ENCODE measurements around the gene LLGL2. TPM values are rescaled to one million over a fixed set of nuclear protein-coding genes. Genes with fewer than 3 reads are reported as not detected.
A peak's percentile ranks its signal among the peaks of the same experiment; 100 is the strongest.
"Not testable (repeated sequence)": the region's sequence is repeated elsewhere in the genome, so short reads cannot be mapped to it uniquely, and the experiment has no call there.

The LLGL2 gene
- total and polyA plus RNA-seq, 8 donors, result 72.3 to 565 (median 174) TPM

DNA sequence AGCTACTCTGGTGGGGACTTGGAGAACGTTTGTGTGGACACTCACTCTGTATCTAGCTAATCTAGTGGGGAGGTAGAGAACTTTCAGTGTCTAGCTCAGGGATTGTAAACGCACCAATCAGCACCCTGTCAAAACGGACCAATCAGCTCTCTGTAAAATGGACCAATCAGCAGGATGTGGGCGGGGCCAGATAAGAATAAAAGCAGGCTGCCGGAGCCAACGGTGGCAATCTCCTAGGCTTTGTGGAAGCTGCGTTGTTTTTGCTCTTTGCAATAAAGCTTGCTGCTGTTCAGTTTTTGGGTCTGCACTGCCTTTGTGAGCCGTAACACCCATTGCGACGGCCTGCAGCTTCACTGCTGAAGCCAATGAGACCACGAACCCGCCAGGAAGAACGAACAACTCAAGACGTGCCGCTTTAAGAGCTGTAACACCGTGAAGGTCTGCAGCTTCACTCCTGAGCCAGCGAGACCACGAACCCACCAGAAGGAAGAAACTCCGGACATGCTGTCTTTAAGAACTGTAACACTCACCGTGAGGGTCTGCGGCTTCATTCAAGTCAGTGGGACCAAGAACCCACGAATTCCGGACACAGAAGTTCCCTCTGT, 55.7 kb downstream of the LLGL2 start:
- TF ChIP-seq POLR2AphosphoS5 (IDR thresholded peaks at IDR 0.05), result peak in 1 of 3 donors; percentile 9
- H3K36me3 ChIP-seq, H3K27ac ChIP-seq, H3K9me3 ChIP-seq, H3K4me3 ChIP-seq, H3K27me3 ChIP-seq: not testable (repeated sequence)
- WGBS, 5 donors, result 75 to 86% (median 82%) methylated on average over 23 of the region's 23 CpGs
- intact Hi-C loops (cut with DNase I; ENCODE audit: low total_unique reads), result loop anchor here (10.0 kb wide), 1 partner anchor 46 kb away; no protein-coding TSS in a partner anchor
- peaks cover 0 to 14% (median 4%) of the 10 kb centered on the region in 4 donors for H3K4me1 ChIP-seq
- DNase-seq, result peak in 1 of 2 donors; percentile 3

DNA sequence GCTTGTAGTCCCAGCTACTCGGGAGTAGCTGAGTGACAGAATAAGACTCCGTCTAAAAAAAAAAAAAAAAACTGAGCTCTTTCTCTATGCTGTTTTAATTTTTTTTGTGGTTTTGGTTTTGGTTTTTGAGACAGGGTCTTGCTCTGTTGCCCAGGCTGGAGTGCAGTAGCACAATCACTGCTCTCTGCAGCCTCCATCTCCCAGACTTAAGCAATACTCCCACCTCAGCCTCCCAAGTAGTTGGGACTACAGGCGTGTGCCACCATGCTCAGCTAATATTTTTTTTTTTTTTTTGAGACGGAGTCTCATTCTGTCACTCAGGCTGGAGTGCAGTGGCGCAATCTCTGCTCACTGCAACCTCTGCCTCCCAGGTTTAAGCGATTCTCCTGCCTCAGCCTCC, 57.7 kb downstream of the LLGL2 start:
- H3K4me1 ChIP-seq, result peaks cover 11 to 24% (median 17%) of the 10 kb centered on the region in 4 donors
- not testable (repeated sequence) for H3K27me3 ChIP-seq, H3K27ac ChIP-seq, H3K36me3 ChIP-seq, H3K4me3 ChIP-seq, H3K9me3 ChIP-seq, DNase-seq
- whole genome bisulfite sequencing, 5 donors, result 88 to 91% (median 90%) methylated on average over 6 of the region's 6 CpGs
- intact Hi-C loops (cut with DNase I; ENCODE audit: low total_unique reads), result loop anchor here (10.0 kb wide), 1 partner anchor 48 kb away; no protein-coding TSS in a partner anchor

DNA sequence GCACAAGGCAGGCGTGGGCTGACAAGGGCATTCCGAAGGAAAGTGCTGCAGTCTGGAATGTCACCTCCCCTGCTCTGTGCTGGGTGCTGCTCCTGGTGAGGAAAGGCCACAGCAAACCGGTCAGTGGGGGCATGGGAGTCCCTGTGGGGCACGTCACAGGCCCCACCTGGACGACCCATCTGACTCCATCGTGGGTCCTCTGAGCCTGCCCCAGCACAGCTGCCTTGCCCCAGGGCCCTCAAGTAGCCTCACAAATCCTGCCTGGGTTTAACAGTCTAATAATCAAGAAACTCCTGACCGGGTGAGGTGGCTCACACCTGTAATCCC, 59.3 kb downstream of the LLGL2 start:
- DNase-seq, result no peak
- no peaks in the 10 kb centered on the region for H3K36me3 ChIP-seq
- intact Hi-C loops (cut with DNase I; ENCODE audit: low total_unique reads), result loop anchor here (10.0 kb wide), 1 partner anchor 50 kb away; no protein-coding TSS in a partner anchor
- H3K4me1 ChIP-seq, result peaks cover 22 to 28% (median 25%) of the 10 kb centered on the region in 4 donors
- H3K9me3 ChIP-seq, result no peaks in the 10 kb centered on the region
- H3K27ac ChIP-seq, result no peak overlapping the region
- H3K4me3 ChIP-seq, result no peak overlapping the region
- TF ChIP-seq, protein P1, sequence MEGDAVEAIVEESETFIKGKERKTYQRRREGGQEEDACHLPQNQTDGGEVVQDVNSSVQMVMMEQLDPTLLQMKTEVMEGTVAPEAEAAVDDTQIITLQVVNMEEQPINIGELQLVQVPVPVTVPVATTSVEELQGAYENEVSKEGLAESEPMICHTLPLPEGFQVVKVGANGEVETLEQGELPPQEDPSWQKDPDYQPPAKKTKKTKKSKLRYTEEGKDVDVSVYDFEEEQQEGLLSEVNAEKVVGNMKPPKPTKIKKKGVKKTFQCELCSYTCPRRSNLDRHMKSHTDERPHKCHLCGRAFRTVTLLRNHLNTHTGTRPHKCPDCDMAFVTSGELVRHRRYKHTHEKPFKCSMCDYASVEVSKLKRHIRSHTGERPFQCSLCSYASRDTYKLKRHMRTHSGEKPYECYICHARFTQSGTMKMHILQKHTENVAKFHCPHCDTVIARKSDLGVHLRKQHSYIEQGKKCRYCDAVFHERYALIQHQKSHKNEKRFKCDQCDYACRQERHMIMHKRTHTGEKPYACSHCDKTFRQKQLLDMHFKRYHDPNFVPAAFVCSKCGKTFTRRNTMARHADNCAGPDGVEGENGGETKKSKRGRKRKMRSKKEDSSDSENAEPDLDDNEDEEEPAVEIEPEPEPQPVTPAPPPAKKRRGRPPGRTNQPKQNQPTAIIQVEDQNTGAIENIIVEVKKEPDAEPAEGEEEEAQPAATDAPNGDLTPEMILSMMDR (IDR thresholded peaks at IDR 0.05), result no peak
- TF ChIP-seq EP300 (IDR thresholded peaks at IDR 0.05) (no peak), POLR2A (IDR thresholded peaks at IDR 0.05) (no peak), POLR2AphosphoS5 (IDR thresholded peaks at IDR 0.05) (no peak)
- 74 to 92% (median 87%) methylated on average over 7 of the region's 7 CpGs for WGBS, 5 donors
- no peaks in the 10 kb centered on the region for H3K27me3 ChIP-seq

GRCh38 chr17:75587675-75588595, 62.4 kb downstream of the LLGL2 start, which contains the start of gene MYO15B:
Gene MYO15B, plus strand, starts transcription at chr17:75587800. Its CDS starts 258 bp downstream, at chr17:75588058.
- TF ChIP-seq POLR2AphosphoS5 (IDR thresholded peaks at IDR 0.05), result peak in 1 of 3 donors; percentile 23
- TF ChIP-seq, protein P1 (IDR thresholded peaks at IDR 0.05), result peak in 4 of 7 experiments; percentile 13 to 34 (median 19)
- no peak for TF ChIP-seq EP300 (IDR thresholded peaks at IDR 0.05)
- no peak for TF ChIP-seq POLR2A (IDR thresholded peaks at IDR 0.05)

GRCh38 chr17:75588596-75589011, 63.1 kb downstream of the LLGL2 start:
- Histone ChIP-seq H3K4me1 (peaks cover 24 to 40% (median 32%) of the 10 kb centered on the region in 4 donors), H3K4me3 (peak overlapping the region; percentile 60 to 68 (median 64)), H3K27ac (peak overlapping the region; percentile 87 to 98 (median 91)), H3K9me3 (no peaks in the 10 kb centered on the region), H3K27me3 (no peaks in the 10 kb centered on the region), H3K36me3 (peaks cover 0 to 7% (median 4%) of the 10 kb centered on the region in 4 donors)
- no peak for TF ChIP-seq POLR2AphosphoS5 (IDR thresholded peaks at IDR 0.05)
- TF ChIP-seq EP300 (IDR thresholded peaks at IDR 0.05), result no peak
- no peak for TF ChIP-seq POLR2A (IDR thresholded peaks at IDR 0.05)
- TF ChIP-seq, protein P1 (IDR thresholded peaks at IDR 0.05), result no peak
- intact Hi-C loops (cut with DNase I; ENCODE audit: low total_unique reads), result loop anchor here (10.0 kb wide), 1 partner anchor 54 kb away; no protein-coding TSS in a partner anchor
- 9 to 13% (median 10%) methylated on average over 3 to 49 of the region's 49 CpGs; no CpG with 5 or more reads in 1 of the 5 donors for WGBS, 5 donors
- peak in 1 of 2 donors; percentile 75 for DNase-seq

More at GRCh38 chr17:75587675-75588595, 62.4 kb downstream of the LLGL2 start, which contains the start of gene MYO15B:
- 4 to 8% (median 7%) methylated on average over 43 to 82 of the region's 82 CpGs for WGBS, 5 donors
- H3K9me3 ChIP-seq, result no peaks in the 10 kb centered on the region
- H3K27ac ChIP-seq, result peak within 1 kb of the TSS; percentile 87 to 98 (median 91)
- H3K36me3 ChIP-seq, result peaks cover 0 to 7% (median 4%) of the 10 kb centered on the region in 4 donors
- peaks cover 24 to 40% (median 32%) of the 10 kb centered on the region in 4 donors for H3K4me1 ChIP-seq
- intact Hi-C loops (cut with DNase I; ENCODE audit: low total_unique reads), result loop anchor here (10.0 kb wide), 1 partner anchor 53 kb away; no protein-coding TSS in a partner anchor
- peak within 1 kb of the TSS; percentile 60 to 68 (median 64) for H3K4me3 ChIP-seq
- H3K27me3 ChIP-seq, result no peaks in the 10 kb centered on the region
- DNase-seq, result peak; percentile 60 to 90

Measured in stomach (tissue), 9 donors.